SK-N-SH treated with all-trans-retinoic acid at 6 μM for 48 hours (cell line): Measurements from ENCODE around the gene ROCK2.

Experiments
- ATAC-seq: fragments of 200-7000 bp; cut with Tn5 transposase; 3 replicates; pipeline ENCODE4 v1.9.1; 2020; ENCODE audit warnings: mild to moderate bottlenecking, moderate library complexity
- ARNTL ChIP-seq: fragments of 450-650 bp; formaldehyde crosslinking; IDR thresholded peaks from 2 replicates; pipeline ENCODE4 v1.5.0; 2020; ENCODE audit warnings: low read depth, mild to moderate bottlenecking, moderate library complexity, borderline replicate concordance
- BACH2 ChIP-seq: fragments of 250-450 bp; sonication (Bioruptor Pico); IDR thresholded peaks from 2 replicates; pipeline ENCODE4 v1.9.0; 2021; ENCODE audit warnings: mild to moderate bottlenecking, borderline replicate concordance
- CREB5 ChIP-seq: fragments of 250-450 bp; sonication (Bioruptor Pico); IDR thresholded peaks from 2 replicates; pipeline ENCODE4 v1.5.1; 2020; ENCODE audit warnings: low read depth, mild to moderate bottlenecking, moderate library complexity
- CSDC2 ChIP-seq: fragments of 250-450 bp; sonication (Bioruptor Pico); IDR thresholded peaks from 2 replicates; pipeline ENCODE4 v1.5.0; 2020; ENCODE audit warnings: mild to moderate bottlenecking, moderate library complexity
- CSRNP3 ChIP-seq: fragments of 250-450 bp; sonication (Bioruptor Pico); IDR thresholded peaks from 2 replicates; pipeline ENCODE4 v1.5.1; 2021; ENCODE audit warnings: mild to moderate bottlenecking, moderate library complexity
- ESRRG ChIP-seq: fragments of 250-450 bp; sonication (Bioruptor Pico); IDR thresholded peaks from 2 replicates; pipeline ENCODE4 v1.6.1; 2021; ENCODE audit warnings: mild to moderate bottlenecking
- GLIS3 ChIP-seq: fragments of 250-450 bp; sonication (Bioruptor Pico); IDR thresholded peaks from 2 replicates; pipeline ENCODE4 v1.5.0; 2020; ENCODE audit warnings: mild to moderate bottlenecking, moderate library complexity
- ISL1 ChIP-seq: fragments of 250-450 bp; sonication (Bioruptor Pico); IDR thresholded peaks from 2 replicates; pipeline ENCODE4 v2.1.2; 2022; ENCODE audit warnings: mild to moderate bottlenecking, moderate library complexity
- OSR1 ChIP-seq: fragments of 250-450 bp; sonication (Bioruptor Pico); IDR thresholded peaks from 2 replicates; pipeline ENCODE4 v1.8.0; 2022; ENCODE audit warnings: moderate library complexity, mild to moderate bottlenecking, inconsistent platforms
- PATZ1 ChIP-seq: fragments of 250-450 bp; sonication (Bioruptor Pico); IDR thresholded peaks from 2 replicates; pipeline ENCODE4 v1.8.0; 2020; ENCODE audit warnings: mild to moderate bottlenecking, moderate library complexity, borderline replicate concordance
- POU6F1 ChIP-seq: fragments of 250-450 bp; sonication (Bioruptor Pico); IDR thresholded peaks from 2 replicates; pipeline ENCODE4 v1.8.0; 2021; ENCODE audit warnings: low read depth, mild to moderate bottlenecking, moderate library complexity, borderline replicate concordance
- PPARA ChIP-seq: fragments of 250-450 bp; sonication (Bioruptor Pico); IDR thresholded peaks from 2 replicates; pipeline ENCODE4 v1.5.0; 2020; ENCODE audit warnings: mild to moderate bottlenecking, borderline replicate concordance
- SNAI2 ChIP-seq: fragments of 250-450 bp; sonication (Bioruptor Pico); IDR thresholded peaks from 2 replicates; pipeline ENCODE4 v1.5.0; 2020; ENCODE audit warnings: mild to moderate bottlenecking, moderate library complexity
- TCF4 ChIP-seq: fragments of 250-450 bp; sonication (Bioruptor Pico); IDR thresholded peaks from 2 replicates; pipeline ENCODE4 v1.8.0; 2021; ENCODE audit warnings: mild to moderate bottlenecking, moderate library complexity, borderline replicate concordance
- TOX ChIP-seq: fragments of 250-450 bp; sonication (Bioruptor Pico); IDR thresholded peaks from 2 replicates; pipeline ENCODE4 v1.8.0; 2021; ENCODE audit warnings: mild to moderate bottlenecking, moderate library complexity, borderline replicate concordance
- TSHZ2 ChIP-seq: fragments of 250-450 bp; sonication (Bioruptor Pico); IDR thresholded peaks from 2 replicates; pipeline ENCODE4 v1.5.0; 2020; ENCODE audit warnings: mild to moderate bottlenecking, moderate library complexity
- ZC3H10 ChIP-seq: fragments of 250-450 bp; sonication (Bioruptor Pico); IDR thresholded peaks from 2 replicates; pipeline ENCODE4 v1.5.1; 2021; ENCODE audit warnings: mild to moderate bottlenecking, moderate library complexity
- ZFP30 ChIP-seq: fragments of 450-650 bp; formaldehyde crosslinking; IDR thresholded peaks from 2 replicates; pipeline ENCODE4 v1.5.0; 2022; ENCODE audit warnings: mild to moderate bottlenecking, moderate library complexity
- ZNF565 ChIP-seq: fragments of 450-650 bp; formaldehyde crosslinking; conservative IDR thresholded peaks from 2 replicates; pipeline ENCODE4 v1.5.0; 2020; ENCODE audit warnings: low read depth, mild to moderate bottlenecking, moderate library complexity
- ZNF8 ChIP-seq: fragments of 450-650 bp; formaldehyde crosslinking; IDR thresholded peaks from 2 replicates; pipeline ENCODE4 v1.5.0; 2020; ENCODE audit warnings: mild to moderate bottlenecking, moderate library complexity

ROCK2 gene

GRCh38 chr2:11327871-11328270 is 16.6 kb downstream of the ROCK2 start (continued):
- TF ChIP-seq TSHZ2 (CRISPR knock-in tag) (no peak), TOX (CRISPR knock-in tag) (no peak), SNAI2 (CRISPR knock-in tag) (no peak), OSR1 (CRISPR knock-in tag) (no peak)
- TF ChIP-seq, all 23 proteins: peak for 0

GRCh38 chr2:11326677-11327211 is 17.7 kb downstream of the ROCK2 start:
- ATAC-seq: no peak
- TF ChIP-seq OSR1 (CRISPR knock-in tag) (no peak), BACH2 (no peak), GLIS3 (CRISPR knock-in tag) (no peak), PATZ1 (CRISPR knock-in tag) (no peak), CSRNP3 (no peak), CREB5 (CRISPR knock-in tag) (no peak), ARNTL (CRISPR knock-in tag) (no peak), PPARA (CRISPR knock-in tag) (no peak), ZNF565 (no peak), TCF4 (no peak), ZNF8 (CRISPR knock-in tag) (no peak), POU6F1 (CRISPR knock-in tag) (no peak), ISL1 (CRISPR knock-in tag) (no peak), CSDC2 (no peak)
- TF ChIP-seq, all 23 proteins: peak for 0

- no peak for ATAC-seq
- TF ChIP-seq ZC3H10 (CRISPR knock-in tag) (no peak), TOX (CRISPR knock-in tag) (no peak), ZNF8 (CRISPR knock-in tag) (no peak), TSHZ2 (CRISPR knock-in tag) (no peak), PATZ1 (CRISPR knock-in tag) (no peak), OSR1 (CRISPR knock-in tag) (no peak), PPARA (CRISPR knock-in tag) (no peak), ARNTL (CRISPR knock-in tag) (no peak), CSDC2 (no peak), TCF4 (no peak), ESRRG (no peak), CREB5 (CRISPR knock-in tag) (no peak), ZFP30 (no peak), ISL1 (CRISPR knock-in tag) (no peak), GLIS3 (CRISPR knock-in tag) (no peak)
These were observed 18.3 kb downstream of the ROCK2 start for GRCh38 chr2:11325961-11326676.
